AG08396 (cell line): ENCODE results near the gene ARMC2.
"Not testable (repeated sequence)": the region's sequence is repeated elsewhere in the genome, so short reads cannot be mapped to it uniquely, and the experiment has no call there.

ENCODE experiments used
- DNase-seq: peaks from one replicate; pipeline ENCODE4 v3.0.0; 2012; ENCODE audit warnings: low spot score, mixed read lengths

The ARMC2 gene

GRCh38 chr6:108952776-108953486, 104.7 kb downstream of the ARMC2 start:
- DNase-seq: no peak

- no peak for DNase-seq
Measured at GRCh38 chr6:108953681-108954080, 105.5 kb downstream of the ARMC2 start.

GRCh38 chr6:108955329-108955949, 107.2 kb downstream of the ARMC2 start:
- no peak for DNase-seq

- DNase-seq: no peak
Measured at GRCh38 chr6:108957221-108957620, 109.0 kb downstream of the ARMC2 start.

- no peak for DNase-seq
Measured at GRCh38 chr6:108958900-108959770, 110.9 kb downstream of the ARMC2 start.

- DNase-seq: no peak
Measured at GRCh38 chr6:108959972-108960582, 111.9 kb downstream of the ARMC2 start.

- DNase-seq: no peak
Measured at GRCh38 chr6:108960601-108961000, 112.4 kb downstream of the ARMC2 start.

- no peak for DNase-seq
Measured at GRCh38 chr6:108961077-108961476, 112.9 kb downstream of the ARMC2 start.

GRCh38 chr6:108961985-108962384, 113.8 kb downstream of the ARMC2 start:
- DNase-seq: peak; percentile 64

GRCh38 chr6:108966251-108966650, 118.0 kb downstream of the ARMC2 start:
- DNase-seq: no peak

GRCh38 chr6:108966855-108967755, 118.9 kb downstream of the ARMC2 start:
- no peak for DNase-seq

- no peak for DNase-seq
Measured at GRCh38 chr6:108968325-108969316, 120.4 kb downstream of the ARMC2 start.

GRCh38 chr6:108969776-108970175, 121.6 kb downstream of the ARMC2 start:
- DNase-seq: no peak

GRCh38 chr6:108974201-108974600, 126.0 kb downstream of the ARMC2 start:
- DNase-seq: no peak

- DNase-seq: not testable (repeated sequence)
Measured at GRCh38 chr6:108978638-108979037, 130.4 kb downstream of the ARMC2 start.

- no peak for DNase-seq
Measured at GRCh38 chr6:108982154-108983113, 134.2 kb downstream of the ARMC2 start.

GRCh38 chr6:108983151-108983550, 134.9 kb downstream of the ARMC2 start:
- no peak for DNase-seq

- no peak for DNase-seq
Measured at GRCh38 chr6:108985301-108985700, 137.1 kb downstream of the ARMC2 start.

- DNase-seq: no peak
Measured at GRCh38 chr6:108987156-108987555, 138.9 kb downstream of the ARMC2 start.
